CD14-positive monocyte (primary cell): ENCODE results near the gene HOXB1. TPM values are rescaled to one million over a fixed set of nuclear protein-coding genes. Genes with fewer than 3 reads are reported as not detected.

Source experiments
- DNase-seq, 3 donors: peaks; one replicate each; pipeline ENCODE4 v3.0.0-alpha.2; 2011 to 2022
- H2AFZ ChIP-seq: 2 replicates; pipeline ENCODE4 v1.6.0; 2012; ENCODE audit warnings: mild to moderate bottlenecking, low read depth, low read length, inconsistent platforms; ENCODE audit not compliant: insufficient read depth, poor library complexity, severe bottlenecking
- H3K27ac ChIP-seq, 2 donors: 1 replicate in 1 of 2; 2 replicates in 1 of 2; pipeline ENCODE4 v1.5.1; 2012 to 2013; ENCODE audit warnings: low read length in 2 of 2, control low read depth in 1 of 2, inconsistent platforms in 1 of 2, low read depth in 1 of 2, mild to moderate bottlenecking in 1 of 2
- H3K27me3 ChIP-seq, 2 donors: one replicate each; pipeline versions ENCODE4 v1.6.0 to v1.6.1; 2011 to 2013; ENCODE audit warnings: low read length in 2 of 2; ENCODE audit not compliant: control insufficient read depth in 2 of 2, insufficient read depth in 2 of 2
- H3K36me3 ChIP-seq, 2 donors: replicated peaks in 1 of 2; 1 replicate in 1 of 2; 2 replicates in 1 of 2; pipeline versions ENCODE4 v1.5.1 to v1.6.1; 2012 to 2013; ENCODE audit warnings: low read length in 2 of 2, control low read depth in 1 of 2, inconsistent platforms in 1 of 2, mild to moderate bottlenecking in 1 of 2; ENCODE audit not compliant: insufficient read depth in 2 of 2, control insufficient read depth in 1 of 2
- H3K4me1 ChIP-seq, 2 donors: 1 replicate in 1 of 2; 2 replicates in 1 of 2; pipeline versions ENCODE4 v1.5.1 to v1.6.1; 2012 to 2013; ENCODE audit warnings: low read length in 2 of 2, control low read depth in 1 of 2, inconsistent platforms in 1 of 2, mild to moderate bottlenecking in 1 of 2, moderate library complexity in 1 of 2; ENCODE audit not compliant: insufficient read depth in 2 of 2, control insufficient read depth in 1 of 2
- H3K4me2 ChIP-seq: replicated peaks from 2 replicates; pipeline ENCODE3; 2012; ENCODE audit warnings: low read length, moderate library complexity, mild to moderate bottlenecking; ENCODE audit not compliant: poor library complexity, severe bottlenecking; ENCODE audit errors: extremely low read depth
- H3K4me3 ChIP-seq, 3 experiments: fragments of 200-600 bp in 1 of 3; sonication (generic) in 1 of 3; replicated peaks in 1 of 3; 1 replicate in 2 of 3; 2 replicates in 1 of 3; pipeline ENCODE4 v1.5.1; 2011 to 2013; ENCODE audit warnings: low read length in 3 of 3, mild to moderate bottlenecking in 3 of 3, control low read depth in 2 of 3, low read depth in 2 of 3, inconsistent platforms in 1 of 3, moderate library complexity in 1 of 3
- H3K79me2 ChIP-seq: 2 replicates; pipeline ENCODE4 v1.6.0; 2012; ENCODE audit warnings: mild to moderate bottlenecking, control low read depth, inconsistent platforms, low read length, moderate library complexity; ENCODE audit not compliant: insufficient read depth
- H3K9ac ChIP-seq: 2 replicates; pipeline ENCODE4 v1.6.0; 2017; ENCODE audit warnings: low read length, mild to moderate bottlenecking; ENCODE audit not compliant: insufficient read depth, poor library complexity, severe bottlenecking
- H3K9me3 ChIP-seq, 2 donors: replicated peaks in 1 of 2; 1 replicate in 1 of 2; 2 replicates in 1 of 2; pipeline versions ENCODE4 v1.5.1 to v1.6.1; 2012 to 2013; ENCODE audit warnings: low read length in 2 of 2, control low read depth in 1 of 2; ENCODE audit not compliant: control insufficient read depth in 1 of 2, insufficient read depth in 1 of 2
- H4K20me1 ChIP-seq: 2 replicates; pipeline ENCODE4 v1.6.0; 2012; ENCODE audit warnings: mild to moderate bottlenecking, low read length, control low read depth, moderate library complexity; ENCODE audit not compliant: insufficient read depth
- H3K27ac Mint-ChIP-seq, 7 donors: one replicate each; pipeline ENCODE4 v1.8.0; 2020; ENCODE audit warnings: mild to moderate bottlenecking in 7 of 7, mixed read lengths in 7 of 7, moderate library complexity in 6 of 7, inconsistent platforms in 2 of 7
- H3K27me3 Mint-ChIP-seq, 3 donors: one replicate each; pipeline ENCODE4 v1.8.0; 2021 to 2022; ENCODE audit warnings: low read depth in 3 of 3, mild to moderate bottlenecking in 3 of 3, mixed read lengths in 3 of 3, moderate library complexity in 3 of 3, inconsistent platforms in 1 of 3
- H3K36me3 Mint-ChIP-seq, 2 donors: one replicate each; pipeline ENCODE4 v1.8.0; 2020; ENCODE audit warnings: mixed read lengths in 2 of 2, inconsistent platforms in 1 of 2, mild to moderate bottlenecking in 1 of 2
- H3K4me1 Mint-ChIP-seq: one replicate; pipeline ENCODE4 v1.8.0; 2020; ENCODE audit warnings: mild to moderate bottlenecking, mixed read lengths
- H3K4me3 Mint-ChIP-seq, 2 donors: one replicate each; pipeline ENCODE4 v1.8.0; 2020; ENCODE audit warnings: mild to moderate bottlenecking in 2 of 2, mixed read lengths in 2 of 2, moderate library complexity in 1 of 2
- H3K9me3 Mint-ChIP-seq, 7 donors: one replicate each; pipeline ENCODE4 v1.8.0; 2020 to 2022; ENCODE audit warnings: mixed read lengths in 7 of 7, mild to moderate bottlenecking in 6 of 7, moderate library complexity in 6 of 7, inconsistent platforms in 2 of 7
- WGBS: methylation state at CpG from one replicate; pipeline ENCODE4 v1.1.5; 2013; ENCODE audit warnings: missing lambda C conversion rate; ENCODE audit not compliant: insufficient coverage; 5-methylcytosine and 5-hydroxymethylcytosine counted together
- intact Hi-C, 2 donors: fragments of 100-400 bp; cut with micrococcal nuclease; formaldehyde crosslinking; loops; one replicate each; pipeline versions ENCODE4 v1.15.0 to v1.15.1; 2023
- polyA plus RNA-seq, 3 donors: library from polyadenylated mRNA; depleted of rRNA in 1 of 3; unstranded in 2 of 3; stranded (reverse) in 1 of 3; fragments of 300-500 nt in 2 of 3; fragments of >200 nt in 1 of 3; fragmentation: Illumina TruSeq in 2 of 3; gene quantifications; 1 replicate in 2 of 3; 2 replicates in 1 of 3; pipeline ENCODE4 v1.2.3, GENCODE V29; 2012 to 2021
- TF ChIP-seq, protein P1 (sequence below): fragments of 200-600 bp; IDR thresholded peaks from one replicate; pipeline ENCODE4 v1.8.0; 2022; ENCODE audit warnings: antibody characterized with exemption, mild to moderate bottlenecking

Gene HOXB1
- polyA plus RNA-seq, 3 donors = not detected

DNA sequence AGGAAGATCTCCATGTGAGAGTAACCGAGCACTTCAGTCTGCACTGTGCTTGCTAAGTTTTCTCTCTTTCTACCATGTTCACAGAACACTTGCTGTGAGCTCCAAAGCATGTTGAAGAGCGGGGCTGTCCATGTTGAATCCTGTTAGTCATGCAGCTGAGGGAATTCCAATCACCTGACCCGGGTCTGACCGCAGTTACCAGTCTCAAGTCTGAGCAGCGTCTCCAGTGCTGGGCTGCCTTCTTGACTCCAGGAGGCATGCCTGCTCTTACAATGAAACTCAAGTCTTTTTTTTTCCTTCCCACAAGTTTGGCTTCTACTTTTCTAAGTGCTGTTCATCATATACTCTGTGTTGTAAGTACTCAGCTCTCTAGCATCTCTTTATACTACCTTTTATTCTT, 44.3 kb downstream of the HOXB1 start:
- Mint-ChIP-seq H3K4me3 (peak overlapping the region in 1 of 2 donors; percentile 43), H3K27ac (no peak overlapping the region)

DNA sequence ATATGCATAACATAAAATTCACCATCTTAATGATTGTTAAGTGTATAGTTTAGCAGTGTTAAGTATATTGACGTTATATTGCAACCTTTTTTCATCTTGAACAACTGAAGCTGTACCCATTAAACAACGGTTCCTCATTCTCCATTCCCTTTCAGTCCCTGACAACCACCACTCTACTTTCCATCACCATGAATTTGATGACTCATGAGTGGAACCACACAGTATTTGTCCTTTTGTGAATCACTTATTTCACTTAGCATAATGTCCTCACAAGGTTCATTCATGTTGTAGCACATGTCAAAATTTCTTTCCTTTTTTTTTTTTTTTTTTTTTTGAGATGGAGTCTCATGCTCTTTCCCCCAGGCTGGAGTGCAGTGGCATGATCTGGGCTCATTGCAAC, 46.0 kb downstream of the HOXB1 start:
- H3K9me3 ChIP-seq = no peaks in the 10 kb centered on the region
- H3K27me3 Mint-ChIP-seq = peaks cover 36 to 51% (median 42%) of the 10 kb centered on the region in 3 donors
- intact Hi-C loops = no loop called here
- TF ChIP-seq, protein P1, sequence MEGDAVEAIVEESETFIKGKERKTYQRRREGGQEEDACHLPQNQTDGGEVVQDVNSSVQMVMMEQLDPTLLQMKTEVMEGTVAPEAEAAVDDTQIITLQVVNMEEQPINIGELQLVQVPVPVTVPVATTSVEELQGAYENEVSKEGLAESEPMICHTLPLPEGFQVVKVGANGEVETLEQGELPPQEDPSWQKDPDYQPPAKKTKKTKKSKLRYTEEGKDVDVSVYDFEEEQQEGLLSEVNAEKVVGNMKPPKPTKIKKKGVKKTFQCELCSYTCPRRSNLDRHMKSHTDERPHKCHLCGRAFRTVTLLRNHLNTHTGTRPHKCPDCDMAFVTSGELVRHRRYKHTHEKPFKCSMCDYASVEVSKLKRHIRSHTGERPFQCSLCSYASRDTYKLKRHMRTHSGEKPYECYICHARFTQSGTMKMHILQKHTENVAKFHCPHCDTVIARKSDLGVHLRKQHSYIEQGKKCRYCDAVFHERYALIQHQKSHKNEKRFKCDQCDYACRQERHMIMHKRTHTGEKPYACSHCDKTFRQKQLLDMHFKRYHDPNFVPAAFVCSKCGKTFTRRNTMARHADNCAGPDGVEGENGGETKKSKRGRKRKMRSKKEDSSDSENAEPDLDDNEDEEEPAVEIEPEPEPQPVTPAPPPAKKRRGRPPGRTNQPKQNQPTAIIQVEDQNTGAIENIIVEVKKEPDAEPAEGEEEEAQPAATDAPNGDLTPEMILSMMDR = no peak
- H3K9me3 Mint-ChIP-seq = no peaks in the 10 kb centered on the region
- H3K36me3 ChIP-seq = no peaks in the 10 kb centered on the region
- H4K20me1 ChIP-seq = no peaks in the 10 kb centered on the region
- no peaks in the 10 kb centered on the region for H3K79me2 ChIP-seq
- H3K27me3 ChIP-seq = peaks cover 4 to 25% of the 10 kb centered on the region in 2 donors
- no peak overlapping the region for H3K9ac ChIP-seq
- no peak overlapping the region for H3K4me2 ChIP-seq
- no peak overlapping the region for H3K4me3 ChIP-seq
- no peak overlapping the region for H2AFZ ChIP-seq
- 0% methylated on average over 1 of the region's 2 CpGs for WGBS
- peaks cover 3% of the 10 kb centered on the region for H3K4me1 Mint-ChIP-seq
- H3K27ac ChIP-seq = no peak overlapping the region
- no peaks in the 10 kb centered on the region for H3K4me1 ChIP-seq
- H3K4me3 Mint-ChIP-seq = peak overlapping the region in 1 of 2 donors; percentile 30
- peak; percentile 13 to 64 (median 23) for DNase-seq
- no peaks in the 10 kb centered on the region for H3K36me3 Mint-ChIP-seq
- no peak overlapping the region for H3K27ac Mint-ChIP-seq

More for the DNA sequence above, 44.3 kb downstream of the HOXB1 start:
- WGBS = 100% methylated on average over 4 of the region's 5 CpGs
- H3K27ac ChIP-seq = no peak overlapping the region
- H3K79me2 ChIP-seq = no peaks in the 10 kb centered on the region
- H3K4me1 Mint-ChIP-seq = peaks cover 5% of the 10 kb centered on the region
- no peak overlapping the region for H2AFZ ChIP-seq
- peak in 1 of 3 donors; percentile 14 for DNase-seq
- no peak overlapping the region for H3K9ac ChIP-seq
- peaks cover 11 to 30% of the 10 kb centered on the region in 2 donors for H3K27me3 ChIP-seq
- no peaks in the 10 kb centered on the region for H3K36me3 Mint-ChIP-seq
- no peaks in the 10 kb centered on the region for H3K9me3 Mint-ChIP-seq
- no peaks in the 10 kb centered on the region for H3K4me1 ChIP-seq
- no peaks in the 10 kb centered on the region for H3K36me3 ChIP-seq
- H3K9me3 ChIP-seq = no peaks in the 10 kb centered on the region
- no peaks in the 10 kb centered on the region for H4K20me1 ChIP-seq
- TF ChIP-seq, protein P1 = no peak
- no peak overlapping the region for H3K4me3 ChIP-seq
- H3K27me3 Mint-ChIP-seq = peaks cover 49 to 68% (median 53%) of the 10 kb centered on the region in 3 donors
- intact Hi-C loops = no loop called here
- no peak overlapping the region for H3K4me2 ChIP-seq
